GM23338 (cell line): ENCODE measurements around the gene PAM. TPM values are rescaled to one million over a fixed set of nuclear protein-coding genes. Genes with fewer than 3 reads are reported as not detected.

ENCODE experiments used
- ATAC-seq: fragments of 200-7000 bp; cut with Tn5 transposase; 3 replicates; pipeline ENCODE4 v1.9.1; 2020
- DNase-seq: peaks from one replicate; pipeline ENCODE4 v3.0.0-alpha.2; 2015; ENCODE audit warnings: low spot score
- H2AFZ ChIP-seq: fragments of 200-600 bp; sonication (generic); 2 replicates; pipeline ENCODE4 v1.8.0; 2016; ENCODE audit warnings: antibody characterized with exemption, mild to moderate bottlenecking, moderate library complexity
- H3F3A ChIP-seq: fragments of 200-600 bp; sonication (generic); replicated peaks from 2 replicates; pipeline ENCODE4 v1.8.0; 2017; ENCODE audit warnings: antibody characterized with exemption, mixed run types, low read depth
- H3K27ac ChIP-seq: fragments of 200-600 bp; sonication (generic); 2 replicates; pipeline ENCODE4 v1.6.1; 2016; ENCODE audit warnings: low read depth
- H3K27me3 ChIP-seq: fragments of 200-600 bp; sonication (generic); 2 replicates; pipeline ENCODE4 v1.8.0; 2016; ENCODE audit warnings: mild to moderate bottlenecking, mixed run types, moderate library complexity; ENCODE audit not compliant: insufficient read depth
- H3K36me3 ChIP-seq: fragments of 200-600 bp; sonication (generic); 2 replicates; pipeline ENCODE4 v1.8.0; 2016; ENCODE audit warnings: mild to moderate bottlenecking; ENCODE audit not compliant: insufficient read depth
- H3K4me1 ChIP-seq: fragments of 200-600 bp; sonication (generic); 2 replicates; pipeline ENCODE4 v1.8.0; 2016; ENCODE audit warnings: mild to moderate bottlenecking, moderate library complexity; ENCODE audit not compliant: insufficient read depth
- H3K4me2 ChIP-seq: fragments of 200-600 bp; sonication (generic); 2 replicates; pipeline ENCODE4 v1.7.1; 2017; ENCODE audit warnings: mixed run types
- H3K4me3 ChIP-seq: fragments of 200-600 bp; sonication (generic); 2 replicates; pipeline ENCODE4 v1.6.1; 2016; ENCODE audit warnings: mixed run types
- H3K79me2 ChIP-seq: fragments of 200-600 bp; sonication (generic); replicated peaks from 2 replicates; pipeline ENCODE4 v1.8.0; 2017; ENCODE audit warnings: mild to moderate bottlenecking; ENCODE audit not compliant: insufficient read depth
- H3K9me2 ChIP-seq: fragments of 200-600 bp; sonication (generic); 2 replicates; pipeline ENCODE4 v1.8.0; 2017; ENCODE audit not compliant: insufficient read depth
- H4K20me1 ChIP-seq: fragments of 200-600 bp; sonication (generic); replicated peaks from 2 replicates; pipeline ENCODE4 v1.8.0; 2017; ENCODE audit warnings: mild to moderate bottlenecking; ENCODE audit not compliant: insufficient read depth
- H3K27ac Mint-ChIP-seq: 2 replicates; pipeline ENCODE4 v1.8.0; 2020; ENCODE audit warnings: inconsistent platforms, mild to moderate bottlenecking, moderate library complexity, mixed read lengths
- H3K27me3 Mint-ChIP-seq: 3 replicates; pipeline ENCODE4 v1.8.0; 2022; ENCODE audit warnings: low read depth, mild to moderate bottlenecking, moderate library complexity, mixed read lengths, inconsistent platforms; ENCODE audit not compliant: insufficient read depth, poor library complexity
- H3K36me3 Mint-ChIP-seq: 3 replicates; pipeline ENCODE4 v1.8.0; 2021; ENCODE audit warnings: low read depth, mild to moderate bottlenecking, inconsistent platforms, moderate library complexity, mixed read lengths
- H3K4me1 Mint-ChIP-seq: 3 replicates; pipeline ENCODE4 v1.8.0; 2020; ENCODE audit warnings: mild to moderate bottlenecking, inconsistent platforms, mixed read lengths
- H3K4me3 Mint-ChIP-seq: 3 replicates; pipeline ENCODE4 v1.8.0; 2021; ENCODE audit warnings: moderate library complexity, mild to moderate bottlenecking, inconsistent platforms, mixed read lengths
- H3K9me3 Mint-ChIP-seq: 3 replicates; pipeline ENCODE4 v1.8.0; 2020; ENCODE audit warnings: moderate library complexity, mild to moderate bottlenecking, inconsistent platforms, mixed read lengths
- EZH2 ChIP-seq: fragments of 200-600 bp; sonication (generic); IDR thresholded peaks from one replicate; pipeline ENCODE4 v1.8.0; 2017; ENCODE audit warnings: antibody characterized with exemption, mild to moderate bottlenecking, low read depth; ENCODE audit not compliant: unreplicated experiment
- EZH2phosphoT487 ChIP-seq: fragments of 200-600 bp; sonication (generic); IDR thresholded peaks from one replicate; pipeline ENCODE4 v1.8.1; 2018; ENCODE audit warnings: antibody characterized with exemption; ENCODE audit not compliant: unreplicated experiment
- NANOG ChIP-seq: IDR thresholded peaks from 2 replicates; pipeline ENCODE4 v1.6.1; 2016; ENCODE audit warnings: antibody characterized with exemption, borderline replicate concordance
- STAT1 ChIP-seq: IDR thresholded peaks from one replicate; pipeline ENCODE4 v1.6.1; 2016; ENCODE audit warnings: antibody characterized with exemption; ENCODE audit not compliant: unreplicated experiment
- ZNF331 ChIP-seq: fragments of 250-450 bp; sonication (Bioruptor Pico); IDR thresholded peaks from 2 replicates; pipeline ENCODE4 v1.5.0; 2020; ENCODE audit warnings: low read depth, mild to moderate bottlenecking, moderate library complexity
- polyA plus RNA-seq: library from polyadenylated mRNA; unstranded; fragments of >200 nt; fragmentation: Nextera tagmentation; extraction: Ambion mirVana; gene quantifications from 2 replicates; pipeline ENCODE4 v1.2.1, GENCODE V29; 2016
- total RNA-seq: library from RNA; depleted of rRNA; stranded (reverse); fragments of >200 nt; shearing (Covaris generic); gene quantifications from 2 replicates; pipeline ENCODE4 v1.2.3, GENCODE V29; 2014
- TF ChIP-seq, protein P1 (sequence below): IDR thresholded peaks from one replicate; pipeline ENCODE4 v1.6.1; 2018; ENCODE audit warnings: antibody characterized with exemption; ENCODE audit not compliant: unreplicated experiment
- TF ChIP-seq, protein P2 (sequence below), 2 experiments: fragments of 200-600 bp in 1 of 2; sonication (generic) in 1 of 2; conservative IDR thresholded peaks; 2 replicates each; pipeline versions ENCODE4 v1.5.1 to v1.6.1; 2016 to 2017; ENCODE audit warnings: antibody characterized with exemption in 2 of 2, low read depth in 2 of 2, mild to moderate bottlenecking in 2 of 2, moderate library complexity in 1 of 2

The PAM gene
- total and polyA plus RNA-seq, 2 experiments from 2014 or later = 33.9 to 79.4 TPM

DNA sequence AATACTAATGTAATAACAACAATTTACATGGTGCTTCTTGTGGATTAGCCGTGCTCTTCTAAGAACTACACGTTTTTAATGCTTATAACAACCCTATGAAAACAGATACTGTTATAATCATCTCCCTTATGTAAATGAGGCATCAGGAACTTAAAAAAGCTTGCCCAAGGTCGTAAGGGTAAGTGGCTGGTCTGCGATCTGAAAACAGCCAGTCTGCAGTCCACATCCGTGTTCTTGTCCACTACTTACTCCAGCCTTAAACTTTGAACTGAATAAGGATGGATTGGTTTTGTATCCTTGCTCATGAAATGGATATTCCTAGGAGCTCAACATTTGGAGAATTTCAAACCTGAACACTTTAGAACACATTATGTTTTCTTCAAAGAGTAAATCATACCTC is 26.7 kb downstream of the PAM start (continued):
- TF ChIP-seq, protein P1, sequence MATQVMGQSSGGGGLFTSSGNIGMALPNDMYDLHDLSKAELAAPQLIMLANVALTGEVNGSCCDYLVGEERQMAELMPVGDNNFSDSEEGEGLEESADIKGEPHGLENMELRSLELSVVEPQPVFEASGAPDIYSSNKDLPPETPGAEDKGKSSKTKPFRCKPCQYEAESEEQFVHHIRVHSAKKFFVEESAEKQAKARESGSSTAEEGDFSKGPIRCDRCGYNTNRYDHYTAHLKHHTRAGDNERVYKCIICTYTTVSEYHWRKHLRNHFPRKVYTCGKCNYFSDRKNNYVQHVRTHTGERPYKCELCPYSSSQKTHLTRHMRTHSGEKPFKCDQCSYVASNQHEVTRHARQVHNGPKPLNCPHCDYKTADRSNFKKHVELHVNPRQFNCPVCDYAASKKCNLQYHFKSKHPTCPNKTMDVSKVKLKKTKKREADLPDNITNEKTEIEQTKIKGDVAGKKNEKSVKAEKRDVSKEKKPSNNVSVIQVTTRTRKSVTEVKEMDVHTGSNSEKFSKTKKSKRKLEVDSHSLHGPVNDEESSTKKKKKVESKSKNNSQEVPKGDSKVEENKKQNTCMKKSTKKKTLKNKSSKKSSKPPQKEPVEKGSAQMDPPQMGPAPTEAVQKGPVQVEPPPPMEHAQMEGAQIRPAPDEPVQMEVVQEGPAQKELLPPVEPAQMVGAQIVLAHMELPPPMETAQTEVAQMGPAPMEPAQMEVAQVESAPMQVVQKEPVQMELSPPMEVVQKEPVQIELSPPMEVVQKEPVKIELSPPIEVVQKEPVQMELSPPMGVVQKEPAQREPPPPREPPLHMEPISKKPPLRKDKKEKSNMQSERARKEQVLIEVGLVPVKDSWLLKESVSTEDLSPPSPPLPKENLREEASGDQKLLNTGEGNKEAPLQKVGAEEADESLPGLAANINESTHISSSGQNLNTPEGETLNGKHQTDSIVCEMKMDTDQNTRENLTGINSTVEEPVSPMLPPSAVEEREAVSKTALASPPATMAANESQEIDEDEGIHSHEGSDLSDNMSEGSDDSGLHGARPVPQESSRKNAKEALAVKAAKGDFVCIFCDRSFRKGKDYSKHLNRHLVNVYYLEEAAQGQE = no peak
- TF ChIP-seq ZNF331 (CRISPR knock-in tag) = no peak
- TF ChIP-seq, protein P2, sequence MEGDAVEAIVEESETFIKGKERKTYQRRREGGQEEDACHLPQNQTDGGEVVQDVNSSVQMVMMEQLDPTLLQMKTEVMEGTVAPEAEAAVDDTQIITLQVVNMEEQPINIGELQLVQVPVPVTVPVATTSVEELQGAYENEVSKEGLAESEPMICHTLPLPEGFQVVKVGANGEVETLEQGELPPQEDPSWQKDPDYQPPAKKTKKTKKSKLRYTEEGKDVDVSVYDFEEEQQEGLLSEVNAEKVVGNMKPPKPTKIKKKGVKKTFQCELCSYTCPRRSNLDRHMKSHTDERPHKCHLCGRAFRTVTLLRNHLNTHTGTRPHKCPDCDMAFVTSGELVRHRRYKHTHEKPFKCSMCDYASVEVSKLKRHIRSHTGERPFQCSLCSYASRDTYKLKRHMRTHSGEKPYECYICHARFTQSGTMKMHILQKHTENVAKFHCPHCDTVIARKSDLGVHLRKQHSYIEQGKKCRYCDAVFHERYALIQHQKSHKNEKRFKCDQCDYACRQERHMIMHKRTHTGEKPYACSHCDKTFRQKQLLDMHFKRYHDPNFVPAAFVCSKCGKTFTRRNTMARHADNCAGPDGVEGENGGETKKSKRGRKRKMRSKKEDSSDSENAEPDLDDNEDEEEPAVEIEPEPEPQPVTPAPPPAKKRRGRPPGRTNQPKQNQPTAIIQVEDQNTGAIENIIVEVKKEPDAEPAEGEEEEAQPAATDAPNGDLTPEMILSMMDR (conservative IDR thresholded peaks at IDR 0.05; ENCODE audit: low read depth in 2 of 2) = no peak

DNA sequence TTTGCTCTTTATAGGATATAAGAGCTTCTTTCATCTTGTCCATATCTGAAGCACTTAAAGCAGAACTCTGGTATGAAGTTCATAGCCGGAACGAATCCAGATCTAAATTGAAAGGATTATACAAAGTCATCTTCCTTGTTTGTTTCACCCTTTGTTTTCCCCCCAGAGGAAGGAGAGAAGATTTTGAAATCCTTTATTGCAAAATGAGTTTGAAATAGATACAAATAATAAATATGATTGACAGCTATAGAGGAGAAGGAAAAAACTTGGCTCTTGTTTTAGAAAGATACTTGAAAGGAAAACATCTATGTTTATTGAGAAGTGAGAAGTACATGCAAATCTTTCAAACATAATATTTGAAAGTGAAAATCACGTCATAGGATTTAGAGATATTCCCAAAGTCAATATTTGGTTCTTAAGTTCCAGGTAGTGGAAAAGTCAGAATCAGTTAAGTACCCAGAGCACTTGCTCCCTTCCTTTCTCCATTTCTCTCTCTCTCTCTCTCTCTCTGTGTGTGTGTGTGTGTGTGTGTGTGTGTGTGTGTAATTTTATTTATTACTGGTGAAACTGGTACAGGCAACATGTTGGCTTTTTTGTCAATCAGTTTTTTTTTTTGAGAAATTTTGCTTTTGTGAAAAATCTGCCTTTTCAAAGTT is 27.2 kb downstream of the PAM start:
- Mint-ChIP-seq H3K36me3 (peaks cover 6% of the 10 kb centered on the region), H3K27ac (no peak overlapping the region), H3K9me3 (peaks cover 8% of the 10 kb centered on the region; the same call in 1 of the 3 replicates), H3K4me1 (peaks cover 6% of the 10 kb centered on the region), H3K4me3 (no peak overlapping the region), H3K27me3 (no peaks in the 10 kb centered on the region)
- ATAC-seq (no peak), DNase-seq (no peak)
- H3K79me2 ChIP-seq = peaks cover 4% of the 10 kb centered on the region; the same call in 1 of the 2 replicates
- no peaks in the 10 kb centered on the region; the same call in 1 of the 2 replicates for H4K20me1 ChIP-seq
- no peak overlapping the region for H3K27ac ChIP-seq
- no peaks in the 10 kb centered on the region for H3K9me2 ChIP-seq
- H2AFZ ChIP-seq = no peak overlapping the region
- no peaks in the 10 kb centered on the region for H3K4me1 ChIP-seq
- no peaks in the 10 kb centered on the region for H3K36me3 ChIP-seq
- TF ChIP-seq ZNF331 (CRISPR knock-in tag) (no peak), NANOG (no peak)
- no peak overlapping the region for H3K4me2 ChIP-seq
- no peak overlapping the region for H3K4me3 ChIP-seq
- no peaks in the 10 kb centered on the region for H3F3A ChIP-seq
- H3K27me3 ChIP-seq = no peaks in the 10 kb centered on the region

DNA sequence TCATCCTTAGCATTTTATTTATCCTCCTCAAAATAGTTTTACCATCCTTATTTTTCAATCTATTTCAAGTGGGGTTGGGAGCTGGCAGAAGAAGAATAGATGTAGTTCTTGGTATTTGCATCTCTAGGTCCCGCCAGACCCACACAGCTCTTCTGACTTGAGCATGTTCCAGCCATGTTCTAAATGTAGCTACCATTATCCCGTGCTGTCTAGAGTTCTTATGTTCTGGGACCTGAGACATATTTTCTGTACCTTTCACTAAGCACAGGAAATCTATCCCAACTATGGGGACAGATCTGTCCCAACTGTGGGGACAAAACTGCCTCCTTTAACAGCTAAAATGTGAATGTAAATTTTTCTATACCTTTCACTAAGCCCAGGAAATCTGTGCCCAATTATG is 32.0 kb downstream of the PAM start:
- Mint-ChIP-seq H3K9me3 (peaks cover 8% of the 10 kb centered on the region; the same call in 1 of the 3 replicates), H3K36me3 (peaks cover 6% of the 10 kb centered on the region), H3K4me3 (no peak overlapping the region), H3K27ac (no peak overlapping the region), H3K4me1 (peaks cover 13% of the 10 kb centered on the region), H3K27me3 (no peaks in the 10 kb centered on the region)
- Histone ChIP-seq H3K79me2 (no peaks in the 10 kb centered on the region; the same call in 1 of the 2 replicates), H3F3A (no peaks in the 10 kb centered on the region), H3K36me3 (no peaks in the 10 kb centered on the region), H3K4me2 (no peak overlapping the region), H3K27me3 (no peaks in the 10 kb centered on the region), H2AFZ (no peak overlapping the region), H3K27ac (no peak overlapping the region), H3K4me3 (no peak overlapping the region), H3K9me2 (no peaks in the 10 kb centered on the region), H4K20me1 (no peaks in the 10 kb centered on the region; the same call in 1 of the 2 replicates), H3K4me1 (peaks cover 7% of the 10 kb centered on the region; the same call in 1 of the 2 replicates)
- DNase-seq (no peak), ATAC-seq (no peak)
- TF ChIP-seq STAT1 = no peak
- TF ChIP-seq EZH2 = no peak
- TF ChIP-seq EZH2phosphoT487 = no peak
